DOHH2 (cell line): ENCODE results near the gene VPS37C.

Experiments used
- EZH2phosphoT487 ChIP-seq: fragments of 200-600 bp; sonication (generic); IDR thresholded peaks from 2 replicates; pipeline ENCODE4 v1.6.1; 2017; ENCODE audit warnings: borderline replicate concordance, mild to moderate bottlenecking, antibody characterized with exemption, low read length, moderate library complexity, mixed read lengths
- TF ChIP-seq, protein P1 (sequence below): fragments of 200-600 bp; sonication (generic); IDR thresholded peaks from one replicate; pipeline ENCODE4 v1.5.1; 2014; ENCODE audit warnings: antibody characterized with exemption, mild to moderate bottlenecking, low read depth, low read length; ENCODE audit not compliant: poor library complexity, severe bottlenecking

DNA sequence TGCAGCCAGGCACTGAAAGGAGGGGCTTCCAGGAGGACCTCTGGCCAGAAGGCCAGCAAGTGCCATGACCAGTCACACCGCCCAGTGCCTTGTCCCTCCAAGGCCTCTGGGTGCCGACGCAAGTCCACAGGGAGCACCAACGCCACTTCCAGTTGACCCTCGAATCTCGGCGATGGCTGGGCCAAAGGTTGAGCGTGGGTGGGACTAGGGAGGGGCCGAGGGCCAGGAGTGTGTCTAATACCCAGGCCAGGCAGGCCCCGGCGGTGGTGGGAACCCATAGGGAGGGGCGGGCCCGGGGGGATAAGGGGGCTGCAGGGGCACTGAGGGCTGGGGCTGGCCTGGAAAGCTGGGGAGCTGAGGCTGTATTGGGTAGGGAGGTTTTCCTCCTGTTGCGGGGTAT is 29.6 kb downstream of the VPS37C start:
- TF ChIP-seq, protein P1, sequence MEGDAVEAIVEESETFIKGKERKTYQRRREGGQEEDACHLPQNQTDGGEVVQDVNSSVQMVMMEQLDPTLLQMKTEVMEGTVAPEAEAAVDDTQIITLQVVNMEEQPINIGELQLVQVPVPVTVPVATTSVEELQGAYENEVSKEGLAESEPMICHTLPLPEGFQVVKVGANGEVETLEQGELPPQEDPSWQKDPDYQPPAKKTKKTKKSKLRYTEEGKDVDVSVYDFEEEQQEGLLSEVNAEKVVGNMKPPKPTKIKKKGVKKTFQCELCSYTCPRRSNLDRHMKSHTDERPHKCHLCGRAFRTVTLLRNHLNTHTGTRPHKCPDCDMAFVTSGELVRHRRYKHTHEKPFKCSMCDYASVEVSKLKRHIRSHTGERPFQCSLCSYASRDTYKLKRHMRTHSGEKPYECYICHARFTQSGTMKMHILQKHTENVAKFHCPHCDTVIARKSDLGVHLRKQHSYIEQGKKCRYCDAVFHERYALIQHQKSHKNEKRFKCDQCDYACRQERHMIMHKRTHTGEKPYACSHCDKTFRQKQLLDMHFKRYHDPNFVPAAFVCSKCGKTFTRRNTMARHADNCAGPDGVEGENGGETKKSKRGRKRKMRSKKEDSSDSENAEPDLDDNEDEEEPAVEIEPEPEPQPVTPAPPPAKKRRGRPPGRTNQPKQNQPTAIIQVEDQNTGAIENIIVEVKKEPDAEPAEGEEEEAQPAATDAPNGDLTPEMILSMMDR, result no peak
- no peak for TF ChIP-seq EZH2phosphoT487
